Astrocyte of the spinal cord (primary cell): ENCODE results near the gene HOMER3.
"Not testable (repeated sequence)": the region's sequence is repeated elsewhere in the genome, so short reads cannot be mapped to it uniquely, and the experiment has no call there.

Experiments used
- DNase-seq: peaks from one replicate; pipeline ENCODE4 v3.0.0; 2011; ENCODE audit warnings: low read depth, low spot score
- H3K4me3 ChIP-seq: 2 replicates; pipeline ENCODE4 v1.5.1; 2011; ENCODE audit warnings: low read depth, mild to moderate bottlenecking, low read length, moderate library complexity
- CTCF ChIP-seq: IDR thresholded peaks from 2 replicates; pipeline ENCODE4 v1.5.1; 2012; ENCODE audit warnings: low read depth, mild to moderate bottlenecking, low read length, inconsistent platforms
- in situ Hi-C: cut with HindIII; loops from 2 replicates; pipeline ENCODE4 v1.10.0; 2017; ENCODE audit warnings: low sequenced_read_pairs

Gene HOMER3

GRCh38 chr19:18903156-18904037 lies 37.6 kb downstream of the HOMER3 start:
- in situ Hi-C loops = no loop called here
- DNase-seq = no peak
- TF ChIP-seq CTCF = no peak
- no peak overlapping the region for H3K4me3 ChIP-seq

- H3K4me3 ChIP-seq, DNase-seq, in situ Hi-C loops: not testable (repeated sequence)
Observed at GRCh38 chr19:18902519-18902918, 38.5 kb downstream of the HOMER3 start.

GRCh38 chr19:18901491-18901890 lies 39.5 kb downstream of the HOMER3 start:
- no peak for TF ChIP-seq CTCF
- no peak for DNase-seq
- H3K4me3 ChIP-seq = no peak overlapping the region
- in situ Hi-C loops = no loop called here

GRCh38 chr19:18900700-18901481 lies 40.1 kb downstream of the HOMER3 start:
- in situ Hi-C loops = no loop called here
- TF ChIP-seq CTCF = no peak
- DNase-seq = no peak
- H3K4me3 ChIP-seq = no peak overlapping the region

GRCh38 chr19:18899624-18900560 lies 41.1 kb downstream of the HOMER3 start:
- DNase-seq = no peak
- no peak overlapping the region for H3K4me3 ChIP-seq
- TF ChIP-seq CTCF = no peak
- in situ Hi-C loops = no loop called here

GRCh38 chr19:18898607-18899408 lies 42.2 kb downstream of the HOMER3 start:
- in situ Hi-C loops = no loop called here
- no peak for DNase-seq
- no peak for TF ChIP-seq CTCF
- H3K4me3 ChIP-seq = no peak overlapping the region
